GM18498 (cell line): ENCODE measurements around the gene ZNF207.
"Not testable (repeated sequence)": the region's sequence is repeated elsewhere in the genome, so short reads cannot be mapped to it uniquely, and the experiment has no call there.

ENCODE experiments used
- ATAC-seq: cut with Tn5 transposase; IDR thresholded peaks from one replicate; pipeline ENCODE4 v1.9.1; 2021; ENCODE audit warnings: mild to moderate bottlenecking, moderate library complexity; ENCODE audit not compliant: unreplicated experiment

ZNF207 gene

DNA sequence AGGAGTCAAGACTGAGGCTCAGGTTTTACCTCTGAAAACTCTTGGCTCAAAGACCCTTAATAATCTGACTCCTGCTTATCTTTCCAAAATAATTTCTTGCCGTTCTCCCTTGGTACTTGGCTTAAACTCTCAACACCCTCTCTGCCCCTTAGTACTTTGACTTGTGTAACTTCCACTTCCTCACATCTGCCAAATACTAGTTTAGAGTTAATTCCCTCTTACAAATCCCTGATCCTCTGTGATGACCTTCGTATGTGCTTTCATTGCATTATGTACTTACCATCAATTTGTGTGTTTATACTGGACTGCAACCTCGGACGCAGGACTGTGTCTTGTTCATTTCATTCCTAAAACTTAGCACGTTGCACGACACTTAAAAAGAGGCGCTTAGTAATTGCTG lies 35.2 kb downstream of the ZNF207 start:
- ATAC-seq: no peak

DNA sequence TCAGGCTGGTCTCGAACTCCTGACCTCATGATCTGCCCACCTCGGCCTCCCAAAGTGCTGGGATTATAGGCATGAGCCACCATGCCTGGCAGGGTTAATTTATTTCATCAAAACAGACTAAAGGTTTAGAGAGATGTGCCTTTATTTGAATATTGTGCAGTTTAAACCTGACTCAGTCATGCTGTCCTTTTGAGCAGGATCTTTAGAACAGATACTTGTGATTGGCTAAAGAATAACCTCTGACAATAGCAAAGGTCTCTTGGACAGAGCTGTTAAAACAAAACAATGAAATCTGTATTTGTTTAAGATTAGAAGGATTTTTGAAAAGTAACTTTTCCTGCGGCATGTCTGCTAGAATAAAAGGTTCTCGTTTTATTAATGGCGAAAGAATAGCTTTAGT lies 36.0 kb downstream of the ZNF207 start:
- ATAC-seq: no peak

DNA sequence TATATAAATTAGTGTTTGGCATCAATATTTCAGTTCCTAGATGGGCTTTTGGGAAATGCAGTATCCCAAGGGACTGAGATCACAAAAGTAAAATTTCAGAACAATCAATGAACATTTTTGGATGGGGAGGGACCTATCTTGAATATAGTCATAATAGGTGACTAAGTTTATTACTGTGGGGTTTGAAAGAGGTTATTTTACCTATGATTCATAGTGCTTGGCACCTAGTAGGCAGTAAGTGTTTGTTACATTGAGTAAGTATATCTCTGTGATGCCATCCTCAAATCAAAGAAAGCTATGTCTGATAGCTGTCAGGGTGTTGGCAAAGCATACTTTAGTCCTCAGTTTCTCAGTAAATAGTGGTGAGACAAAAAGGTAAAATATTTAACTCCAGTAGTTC lies 36.9 kb downstream of the ZNF207 start:
- no peak for ATAC-seq

GRCh38 chr17:32388128-32388527 lies 38.2 kb downstream of the ZNF207 start:
- not testable (repeated sequence) for ATAC-seq

- no peak for ATAC-seq
These were observed 38.9 kb downstream of the ZNF207 start for GRCh38 chr17:32388613-32389459.

GRCh38 chr17:32393904-32394303 lies 43.9 kb downstream of the ZNF207 start:
- ATAC-seq: no peak

DNA sequence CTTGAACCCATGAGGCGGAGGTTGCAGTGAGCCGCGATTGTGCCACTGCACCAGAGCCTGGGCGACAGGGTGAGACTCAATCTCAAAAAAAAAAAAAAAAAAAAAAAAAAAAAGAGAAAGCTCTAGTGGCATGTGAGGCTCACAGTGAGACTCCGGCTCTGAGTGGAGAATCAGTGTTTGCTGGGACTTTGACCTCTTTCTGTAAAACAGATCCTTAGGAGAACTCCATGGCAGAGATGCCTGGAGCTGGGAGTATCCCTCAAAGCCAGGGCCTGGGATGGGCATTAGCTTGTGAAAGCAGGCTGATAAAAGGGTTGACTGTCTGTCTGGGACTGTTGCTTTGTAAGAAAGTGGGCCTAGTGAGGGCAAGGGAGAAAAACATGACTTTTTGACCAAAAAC lies 46.4 kb downstream of the ZNF207 start:
- no peak for ATAC-seq

GRCh38 chr17:32398946-32399345 lies 49.0 kb downstream of the ZNF207 start:
- no peak for ATAC-seq

DNA sequence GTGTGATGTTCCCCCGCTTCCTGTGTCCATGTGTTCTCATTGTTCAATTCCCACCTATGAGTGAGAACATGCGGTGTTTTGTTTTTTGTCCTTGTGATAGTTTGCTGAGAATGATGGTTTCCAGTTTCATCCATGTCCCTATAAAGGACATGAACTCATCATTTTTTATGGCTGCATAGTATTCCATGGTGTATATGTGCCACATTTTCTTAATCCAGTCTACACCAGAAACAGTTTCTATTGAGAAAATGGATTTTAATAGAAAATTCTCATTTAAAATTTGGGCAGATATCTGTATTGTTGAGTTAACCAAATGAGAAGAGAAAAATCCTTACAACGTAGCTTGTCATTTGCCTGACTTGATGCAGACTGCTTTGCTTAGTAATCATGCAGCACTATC lies 60.1 kb downstream of the ZNF207 start:
- not testable (repeated sequence) for ATAC-seq

- ATAC-seq: no peak
These were observed 76.9 kb downstream of the ZNF207 start for GRCh38 chr17:32426894-32427293.

- ATAC-seq: no peak
These were observed 79.6 kb downstream of the ZNF207 start for GRCh38 chr17:32429598-32429997.
